IPS DF 6.9 (cell line): ENCODE data around the gene LHFPL2.

Source experiments
- DNase-seq: peaks from one replicate; pipeline ENCODE4 v3.0.0-alpha.2; 2013; ENCODE audit warnings: low read depth, low spot score
- H3K27ac ChIP-seq: one replicate; pipeline ENCODE4 v1.5.1; 2013; ENCODE audit warnings: low read length, control low read depth
- H3K27me3 ChIP-seq: 2 replicates; pipeline ENCODE4 v1.6.1; 2013; ENCODE audit warnings: mild to moderate bottlenecking, low read length; ENCODE audit not compliant: control insufficient read depth, insufficient read depth
- H3K36me3 ChIP-seq: 2 replicates; pipeline ENCODE4 v1.6.1; 2013; ENCODE audit warnings: low read length; ENCODE audit not compliant: control insufficient read depth, insufficient read depth
- H3K4me1 ChIP-seq: 2 replicates; pipeline ENCODE4 v1.6.1; 2013; ENCODE audit warnings: low read length; ENCODE audit not compliant: control insufficient read depth, insufficient read depth
- H3K4me3 ChIP-seq: 2 replicates; pipeline ENCODE4 v1.5.1; 2013; ENCODE audit warnings: mild to moderate bottlenecking, low read length
- H3K9me3 ChIP-seq: 2 replicates; pipeline ENCODE4 v1.6.1; 2013; ENCODE audit warnings: low read length, inconsistent platforms; ENCODE audit not compliant: control insufficient read depth, insufficient read depth
- WGBS: extraction: QIAGEN DNeasy Blood & Tissue Kit; methylation state at CpG from one replicate; pipeline ENCODE4 v1.1.7; 2013; ENCODE audit warnings: mixed read lengths, missing lambda C conversion rate; ENCODE audit not compliant: insufficient read length, insufficient coverage; 5-methylcytosine and 5-hydroxymethylcytosine counted together

The LHFPL2 gene

DNA sequence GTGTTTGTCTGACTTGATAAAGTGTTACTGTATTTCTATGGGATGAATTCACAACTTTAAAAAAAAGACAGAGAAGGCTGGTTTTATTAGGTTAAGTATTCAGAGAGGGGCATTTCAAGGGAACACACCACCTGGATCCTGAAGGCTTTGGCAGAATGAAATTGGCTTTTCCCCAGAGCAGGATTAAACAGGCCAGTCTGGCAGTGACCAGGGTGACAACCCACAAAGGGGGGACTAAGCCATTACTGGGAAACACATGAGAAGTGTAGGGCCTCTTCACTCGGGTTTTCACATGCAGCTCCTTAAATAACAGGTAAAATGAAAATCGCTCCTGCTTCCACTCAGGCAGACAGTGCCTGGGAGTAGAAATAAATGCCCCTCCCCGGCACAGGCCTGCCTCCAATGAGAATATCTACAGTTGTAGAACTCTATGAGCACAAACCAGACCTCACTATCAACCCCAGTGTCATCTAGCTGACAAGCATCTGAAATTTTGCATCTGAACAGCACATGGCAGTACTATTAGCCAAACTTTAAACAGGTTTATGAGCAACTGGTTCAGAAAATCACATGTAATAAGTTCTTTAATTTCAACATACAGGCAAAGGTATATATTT, 85.8 kb downstream of the LHFPL2 start:
- no CpG with 5 or more reads among the region's 3 CpGs for WGBS
- Histone ChIP-seq H3K27ac (no peak overlapping the region), H3K9me3 (no peaks in the 10 kb centered on the region), H3K36me3 (no peaks in the 10 kb centered on the region), H3K27me3 (no peaks in the 10 kb centered on the region), H3K4me3 (no peak overlapping the region), H3K4me1 (no peaks in the 10 kb centered on the region)
- no peak for DNase-seq

DNA sequence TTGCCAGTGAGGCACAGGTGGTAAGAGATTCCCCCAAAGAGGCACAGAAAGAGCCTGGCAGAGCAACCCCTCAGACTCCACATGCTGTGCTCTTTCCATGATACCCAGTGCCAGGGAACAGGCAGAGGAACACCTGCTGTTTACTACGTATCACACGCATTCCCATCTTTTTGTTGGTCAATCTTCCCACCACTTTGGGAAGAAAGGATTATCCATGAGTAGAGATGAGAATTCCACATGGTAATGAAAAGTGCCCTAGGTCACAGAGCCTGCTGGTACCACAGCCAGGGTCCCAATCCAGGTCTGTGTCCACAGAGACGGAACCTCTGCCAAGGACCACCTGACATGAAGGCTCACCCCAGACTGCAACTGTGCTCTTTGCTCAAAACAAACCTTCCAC, 86.6 kb downstream of the LHFPL2 start:
- H3K27ac ChIP-seq: no peak overlapping the region
- H3K9me3 ChIP-seq: no peaks in the 10 kb centered on the region
- no peak overlapping the region for H3K4me3 ChIP-seq
- H3K4me1 ChIP-seq: no peaks in the 10 kb centered on the region; the same call in 1 of the 2 replicates
- H3K27me3 ChIP-seq: no peaks in the 10 kb centered on the region
- no peak for DNase-seq
- WGBS: no CpG with 5 or more reads among the region's 3 CpGs
- H3K36me3 ChIP-seq: no peaks in the 10 kb centered on the region

DNA sequence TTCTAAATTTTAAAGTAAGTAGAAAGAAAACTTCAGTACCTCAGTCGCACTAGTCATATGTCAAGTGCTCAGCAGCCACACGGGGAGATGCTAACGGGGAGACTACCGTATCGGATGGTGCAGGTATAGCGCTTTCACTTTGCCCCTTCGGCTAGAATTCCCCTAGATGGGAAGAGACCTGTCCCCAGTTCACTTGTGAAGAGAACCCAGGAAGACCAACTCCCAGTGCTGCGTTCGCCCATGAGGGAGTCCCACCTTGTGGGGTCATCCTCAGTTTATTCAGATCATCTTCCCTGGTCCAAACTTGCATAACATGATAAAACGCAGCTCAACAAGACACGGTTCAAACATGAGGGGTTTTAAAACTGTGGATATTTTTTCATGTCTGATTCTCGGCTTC, 87.3 kb downstream of the LHFPL2 start:
- Histone ChIP-seq H3K27ac (no peak overlapping the region), H3K27me3 (no peaks in the 10 kb centered on the region), H3K36me3 (no peaks in the 10 kb centered on the region), H3K9me3 (no peaks in the 10 kb centered on the region), H3K4me1 (no peaks in the 10 kb centered on the region; the same call in 1 of the 2 replicates), H3K4me3 (no peak overlapping the region)
- WGBS: no CpG with 5 or more reads among the region's 12 CpGs
- DNase-seq: no peak

DNA sequence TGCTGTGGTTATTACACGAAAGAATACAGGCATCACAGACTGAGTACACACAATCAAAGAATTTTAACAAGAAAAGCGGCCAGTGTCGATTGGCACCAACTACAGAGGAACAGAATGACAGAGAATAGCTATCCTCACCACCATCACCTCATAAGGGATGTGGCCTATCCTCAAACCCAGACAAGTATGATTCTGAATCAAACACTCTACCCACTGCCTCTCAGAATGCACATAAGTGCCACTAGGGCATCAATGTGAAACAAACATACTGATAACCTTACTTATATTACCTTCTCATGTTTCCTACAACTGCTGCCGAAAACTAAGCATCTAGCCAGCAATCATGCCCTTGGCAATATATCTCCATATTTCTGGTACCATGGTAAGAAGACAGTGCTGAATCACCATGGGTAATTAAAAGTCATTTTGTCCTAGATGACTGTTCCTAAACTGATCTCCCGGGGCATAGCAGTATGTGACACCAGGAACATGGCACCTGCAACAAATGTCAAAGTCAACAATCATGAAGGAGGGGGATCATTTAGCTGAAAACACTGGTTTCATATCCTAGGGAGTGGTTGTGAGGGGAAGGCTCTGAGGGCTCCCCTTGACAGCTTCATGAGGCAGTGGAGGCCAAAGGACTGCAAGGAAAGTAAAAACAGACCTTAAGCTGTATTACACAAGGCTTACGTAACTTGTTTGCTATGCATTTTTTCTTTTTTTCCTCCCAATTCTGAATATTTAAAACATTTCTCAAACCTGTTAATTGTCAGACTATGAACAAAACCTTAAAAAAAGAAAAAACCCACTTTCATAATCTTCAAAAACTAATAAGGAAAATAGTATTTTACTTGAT, 88.3 kb downstream of the LHFPL2 start:
- Histone ChIP-seq H3K27ac (no peak overlapping the region), H3K4me1 (no peaks in the 10 kb centered on the region; the same call in 1 of the 2 replicates), H3K27me3 (no peaks in the 10 kb centered on the region), H3K9me3 (no peaks in the 10 kb centered on the region), H3K4me3 (no peak overlapping the region), H3K36me3 (no peaks in the 10 kb centered on the region)
- DNase-seq: no peak
- WGBS: no CpG with 5 or more reads among the region's 6 CpGs

DNA sequence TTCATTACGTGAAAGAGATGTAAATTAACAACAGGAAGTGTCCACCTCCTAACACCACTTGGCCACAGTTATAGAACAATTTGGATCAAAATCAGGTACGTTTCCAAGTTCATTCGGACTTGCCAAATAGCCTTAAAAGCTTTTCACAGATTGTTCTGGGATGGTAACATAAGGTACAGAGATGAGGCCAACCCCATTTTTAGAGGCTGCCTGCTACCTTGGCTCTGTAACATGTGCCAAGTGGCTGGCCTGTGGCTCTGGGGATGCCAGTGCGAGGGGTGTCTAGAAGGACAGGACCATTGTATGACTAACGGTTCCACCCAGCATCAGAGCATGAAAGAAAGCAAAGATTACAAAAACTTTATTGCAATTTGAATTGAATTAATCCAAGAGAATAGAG, 91.0 kb downstream of the LHFPL2 start:
- no peak for DNase-seq
- Histone ChIP-seq H3K36me3 (no peaks in the 10 kb centered on the region), H3K27ac (no peak overlapping the region), H3K4me3 (no peak overlapping the region), H3K27me3 (no peaks in the 10 kb centered on the region), H3K9me3 (no peaks in the 10 kb centered on the region), H3K4me1 (no peaks in the 10 kb centered on the region; the same call in 1 of the 2 replicates)
- no CpG with 5 or more reads among the region's 5 CpGs for WGBS

DNA sequence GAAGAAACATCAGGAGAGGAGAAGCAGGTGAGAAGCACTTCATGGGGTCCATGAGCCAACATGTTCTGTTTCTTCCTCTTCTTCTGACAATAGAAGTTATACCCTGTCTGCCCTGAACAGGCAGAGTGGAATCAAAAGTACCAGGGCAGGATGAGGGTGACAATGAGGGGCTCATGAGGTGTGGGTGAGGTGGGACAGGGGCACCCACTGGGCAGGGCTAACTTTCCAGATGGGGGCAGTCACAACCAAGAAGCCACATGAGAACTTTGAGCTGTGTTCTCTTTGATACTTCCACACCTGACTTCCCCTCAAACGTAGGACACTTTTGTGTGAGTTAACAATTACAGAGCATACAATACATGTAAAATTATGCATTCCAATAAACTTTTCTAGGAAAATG, 92.7 kb downstream of the LHFPL2 start:
- Histone ChIP-seq H3K4me3 (no peak overlapping the region), H3K27ac (no peak overlapping the region), H3K36me3 (no peaks in the 10 kb centered on the region), H3K27me3 (no peaks in the 10 kb centered on the region), H3K9me3 (no peaks in the 10 kb centered on the region), H3K4me1 (no peaks in the 10 kb centered on the region; the same call in 1 of the 2 replicates)
- no CpG with 5 or more reads among the region's 1 CpG for WGBS
- DNase-seq: no peak

DNA sequence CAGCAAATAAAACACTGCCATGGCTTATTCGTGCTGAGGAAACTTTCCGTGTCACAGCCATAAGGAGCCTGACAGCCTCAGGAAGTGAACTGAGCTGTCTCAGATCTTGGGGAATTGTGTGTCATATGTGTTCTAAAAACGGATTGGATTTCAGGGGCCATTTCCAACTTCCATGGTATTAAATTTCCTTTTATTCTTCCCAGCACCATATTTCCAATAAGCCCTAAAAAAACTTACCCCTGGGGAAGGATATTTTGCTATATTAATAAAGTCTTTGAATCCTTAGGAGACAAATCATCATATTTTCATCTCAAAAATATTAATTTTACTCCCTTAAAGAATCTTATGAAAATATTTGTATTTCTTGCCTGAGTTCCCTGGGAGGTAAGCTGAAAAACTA, 93.9 kb downstream of the LHFPL2 start:
- DNase-seq: no peak
- WGBS: no CpG with 5 or more reads among the region's 3 CpGs
- Histone ChIP-seq H3K27me3 (no peaks in the 10 kb centered on the region), H3K9me3 (no peaks in the 10 kb centered on the region), H3K27ac (no peak overlapping the region), H3K4me3 (no peak overlapping the region), H3K36me3 (no peaks in the 10 kb centered on the region), H3K4me1 (no peaks in the 10 kb centered on the region; the same call in 1 of the 2 replicates)

DNA sequence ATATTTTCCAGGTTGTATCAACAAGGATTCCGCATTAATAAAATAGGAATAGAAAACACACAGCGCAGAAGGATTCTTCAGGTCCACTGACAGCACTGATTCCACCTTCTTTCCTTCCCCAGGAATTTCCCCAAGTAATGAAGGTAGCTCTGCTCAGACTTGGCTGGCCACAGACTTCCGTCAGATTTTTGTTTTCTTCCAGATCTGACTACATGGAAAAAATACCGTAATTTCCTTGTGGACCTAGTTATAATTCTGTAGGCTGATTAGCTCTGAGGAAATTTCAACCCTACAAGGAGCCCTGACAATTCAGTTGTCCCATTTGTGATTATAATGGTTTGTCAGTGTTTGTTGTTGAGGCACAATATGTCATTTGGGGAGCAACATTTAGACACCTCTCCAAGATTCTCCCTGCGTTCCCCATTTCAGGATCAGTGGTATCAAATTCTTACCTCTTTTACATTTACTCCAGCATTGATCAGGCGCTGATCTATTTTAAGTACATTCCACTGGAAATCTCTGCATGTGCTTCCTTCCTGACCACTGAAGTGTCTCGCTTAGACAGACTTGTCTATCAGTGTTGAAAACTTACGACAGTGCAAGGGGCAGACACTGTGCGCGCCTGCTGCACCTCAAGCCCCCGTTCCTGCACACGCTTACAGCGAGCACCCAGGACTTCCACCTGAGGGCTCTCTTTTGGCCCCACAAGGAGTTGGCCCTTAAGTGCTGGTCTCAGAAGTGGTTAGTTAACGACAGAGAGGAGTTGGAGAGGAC, 94.8 kb downstream of the LHFPL2 start:
- H3K27me3 ChIP-seq: no peaks in the 10 kb centered on the region
- no peak overlapping the region for H3K27ac ChIP-seq
- H3K4me1 ChIP-seq: no peaks in the 10 kb centered on the region; the same call in 1 of the 2 replicates
- no CpG with 5 or more reads among the region's 14 CpGs for WGBS
- DNase-seq: no peak
- H3K36me3 ChIP-seq: no peaks in the 10 kb centered on the region
- H3K9me3 ChIP-seq: no peaks in the 10 kb centered on the region
- H3K4me3 ChIP-seq: no peak overlapping the region

DNA sequence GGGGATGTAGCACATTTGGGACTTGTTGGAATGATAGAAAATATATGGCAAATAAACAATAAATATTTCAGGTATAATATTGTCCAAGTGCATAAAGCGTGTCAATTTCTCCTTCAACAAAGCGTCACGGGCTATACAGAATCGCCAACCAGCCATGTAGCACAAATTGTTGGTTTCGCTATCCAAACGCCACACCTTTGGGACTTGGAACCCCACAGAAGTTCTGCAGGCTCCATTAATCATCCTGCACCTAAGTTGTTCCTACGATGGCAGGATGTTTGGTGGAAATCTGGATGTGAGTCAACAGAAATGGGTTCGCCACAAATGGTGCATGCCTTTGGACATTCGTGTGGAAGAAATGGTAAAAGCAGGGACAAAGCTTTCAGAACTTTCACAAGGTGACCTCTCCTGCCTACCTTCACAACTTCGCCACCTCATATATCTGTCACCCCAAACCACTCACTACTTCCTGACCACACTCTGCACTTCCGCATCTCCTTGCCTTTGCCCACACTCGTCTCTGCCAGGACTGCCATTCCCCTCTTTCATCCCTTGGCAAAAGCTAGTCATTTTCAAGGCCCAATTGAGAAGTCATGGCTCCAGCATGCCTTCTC, 95.7 kb downstream of the LHFPL2 start:
- no peak overlapping the region for H3K27ac ChIP-seq
- no peak for DNase-seq
- H3K9me3 ChIP-seq: no peaks in the 10 kb centered on the region
- no CpG with 5 or more reads among the region's 12 CpGs for WGBS
- H3K4me1 ChIP-seq: no peaks in the 10 kb centered on the region; the same call in 1 of the 2 replicates
- H3K36me3 ChIP-seq: no peaks in the 10 kb centered on the region
- H3K27me3 ChIP-seq: no peaks in the 10 kb centered on the region
- no peak overlapping the region for H3K4me3 ChIP-seq

DNA sequence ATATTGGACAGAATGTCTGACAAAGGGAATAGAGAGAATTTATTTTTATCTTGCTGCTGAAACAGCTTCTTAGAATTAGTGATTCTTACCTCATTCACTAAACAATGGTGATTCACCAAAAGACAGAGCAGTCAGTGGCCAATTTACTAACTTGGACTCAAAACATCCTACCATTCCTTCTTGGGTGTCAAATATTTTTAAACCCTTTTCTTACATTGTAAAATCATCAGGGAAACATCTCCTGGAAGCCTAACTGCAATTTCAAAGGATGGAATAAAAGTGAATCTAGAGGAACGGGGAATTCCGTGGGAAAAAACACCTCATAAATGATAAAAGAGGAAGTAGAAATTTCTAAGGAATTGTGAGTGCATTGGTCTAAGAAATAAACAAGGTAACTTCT, 97.7 kb downstream of the LHFPL2 start:
- DNase-seq: no peak
- H3K27me3 ChIP-seq: no peaks in the 10 kb centered on the region
- no peaks in the 10 kb centered on the region for H3K9me3 ChIP-seq
- no peaks in the 10 kb centered on the region for H3K36me3 ChIP-seq
- H3K4me1 ChIP-seq: 0 out of 2 replicates have a peak, but pooled peaks cover 2% of the 10 kb centered on the region
- no peak overlapping the region for H3K27ac ChIP-seq
- H3K4me3 ChIP-seq: no peak overlapping the region
- no CpG with 5 or more reads among the region's 2 CpGs for WGBS
